Body of pancreas (tissue), 4 donors: ENCODE results near the gene LAMA2. TPM values are rescaled to one million over a fixed set of nuclear protein-coding genes. Genes with fewer than 3 reads are reported as not detected.

ENCODE experiments used
- ATAC-seq: fragments of 150-250 bp; one replicate; pipeline ENCODE4 v1.9.1; 2016
- DNase-seq, 4 donors: peaks; one replicate each; pipeline ENCODE4 v3.0.0-alpha.2; 2019
- H3K27ac ChIP-seq, 4 donors: fragments of 200-600 bp; sonication (generic); 1 replicate in 3 of 4; 2 replicates in 1 of 4; pipeline versions ENCODE4 v1.5.1 to v1.6.1; 2016 to 2019; ENCODE audit warnings: mild to moderate bottlenecking in 1 of 4, mixed read lengths in 1 of 4, moderate library complexity in 1 of 4
- H3K27me3 ChIP-seq, 2 donors: fragments of 200-600 bp; sonication (generic); one replicate each; pipeline ENCODE4 v1.6.0; 2016; ENCODE audit warnings: mild to moderate bottlenecking in 1 of 2
- H3K36me3 ChIP-seq, 2 donors: fragments of 200-600 bp; sonication (generic); replicated peaks in 1 of 2; 2 replicates each; pipeline ENCODE4 v1.5.1; 2016; ENCODE audit warnings: low read depth in 2 of 2; ENCODE audit not compliant: insufficient read depth in 1 of 2
- H3K4me1 ChIP-seq: fragments of 200-600 bp; sonication (generic); one replicate; pipeline ENCODE4 v1.6.0; 2016
- H3K4me3 ChIP-seq, 2 donors: fragments of 200-600 bp; sonication (generic); 1 replicate in 1 of 2; 2 replicates in 1 of 2; pipeline ENCODE4 v1.5.1; 2016 to 2019
- H3K9me3 ChIP-seq, 3 donors: fragments of 200-600 bp; sonication (generic); 1 replicate in 2 of 3; 2 replicates in 1 of 3; pipeline ENCODE4 v1.5.1; 2016
- POLR2A ChIP-seq, 3 donors: fragments of 450-650 bp; IDR thresholded peaks; one replicate each; pipeline ENCODE4 v1.6.1; 2016; ENCODE audit warnings: antibody characterized with exemption in 3 of 3, mild to moderate bottlenecking in 2 of 3
- WGBS, 2 donors: methylation state at CpG; one replicate each; pipeline ENCODE4 v1.1.5; 2017; 5-methylcytosine and 5-hydroxymethylcytosine counted together
- intact Hi-C: fragments of 100-400 bp; cut with DNase I; formaldehyde crosslinking; loops from one replicate; pipeline ENCODE4 v1.15.1; 2023
- total RNA-seq, 2 donors: library from RNA; depleted of rRNA; stranded (reverse); fragments of >200 nt; gene quantifications; one replicate each; pipeline ENCODE4 v1.1.0, GENCODE V29; 2016
- TF ChIP-seq, protein P1 (sequence below), 7 experiments: fragments of 450-650 bp in 4 of 7; fragments of 200-600 bp in 3 of 7; sonication (generic) in 3 of 7; IDR thresholded peaks; one replicate each; pipeline ENCODE4 v1.5.1; 2016 to 2019; ENCODE audit warnings: antibody characterized with exemption in 7 of 7

LAMA2 gene
- total RNA-seq, 2 donors from 2014 or later: 43.3 to 54.7 TPM

- WGBS, 2 donors: 60 to 64% methylated on average over 1 of the region's 1 CpG
- Histone ChIP-seq H3K27me3 (no peaks in the 10 kb centered on the region), H3K36me3 (no peaks in the 10 kb centered on the region), H3K4me3 (no peak overlapping the region), H3K27ac (no peak overlapping the region), H3K9me3 (peaks cover 0 to 3% (median 0%) of the 10 kb centered on the region in 3 donors), H3K4me1 (no peaks in the 10 kb centered on the region)
- TF ChIP-seq POLR2A (IDR thresholded peaks at IDR 0.05): no peak
- TF ChIP-seq, protein P1, sequence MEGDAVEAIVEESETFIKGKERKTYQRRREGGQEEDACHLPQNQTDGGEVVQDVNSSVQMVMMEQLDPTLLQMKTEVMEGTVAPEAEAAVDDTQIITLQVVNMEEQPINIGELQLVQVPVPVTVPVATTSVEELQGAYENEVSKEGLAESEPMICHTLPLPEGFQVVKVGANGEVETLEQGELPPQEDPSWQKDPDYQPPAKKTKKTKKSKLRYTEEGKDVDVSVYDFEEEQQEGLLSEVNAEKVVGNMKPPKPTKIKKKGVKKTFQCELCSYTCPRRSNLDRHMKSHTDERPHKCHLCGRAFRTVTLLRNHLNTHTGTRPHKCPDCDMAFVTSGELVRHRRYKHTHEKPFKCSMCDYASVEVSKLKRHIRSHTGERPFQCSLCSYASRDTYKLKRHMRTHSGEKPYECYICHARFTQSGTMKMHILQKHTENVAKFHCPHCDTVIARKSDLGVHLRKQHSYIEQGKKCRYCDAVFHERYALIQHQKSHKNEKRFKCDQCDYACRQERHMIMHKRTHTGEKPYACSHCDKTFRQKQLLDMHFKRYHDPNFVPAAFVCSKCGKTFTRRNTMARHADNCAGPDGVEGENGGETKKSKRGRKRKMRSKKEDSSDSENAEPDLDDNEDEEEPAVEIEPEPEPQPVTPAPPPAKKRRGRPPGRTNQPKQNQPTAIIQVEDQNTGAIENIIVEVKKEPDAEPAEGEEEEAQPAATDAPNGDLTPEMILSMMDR (IDR thresholded peaks at IDR 0.05): no peak
- ATAC-seq (no peak), DNase-seq (no peak)
- intact Hi-C loops: no loop called here
Observed at GRCh38 chr6:129089357-129089756, 206.4 kb downstream of the LAMA2 start.

- WGBS, 2 donors: 28 to 37% methylated on average over 3 of the region's 3 CpGs
- Histone ChIP-seq H3K4me3 (no peak overlapping the region), H3K27ac (no peak overlapping the region), H3K4me1 (no peaks in the 10 kb centered on the region), H3K27me3 (no peaks in the 10 kb centered on the region), H3K9me3 (peaks cover 0 to 3% (median 0%) of the 10 kb centered on the region in 3 donors), H3K36me3 (no peaks in the 10 kb centered on the region)
- intact Hi-C loops: no loop called here
- DNase-seq (no peak), ATAC-seq (no peak)
- no peak for TF ChIP-seq POLR2A (IDR thresholded peaks at IDR 0.05)
- TF ChIP-seq, protein P1 (IDR thresholded peaks at IDR 0.05): no peak
Observed at GRCh38 chr6:129094147-129094546, 211.2 kb downstream of the LAMA2 start.

DNA sequence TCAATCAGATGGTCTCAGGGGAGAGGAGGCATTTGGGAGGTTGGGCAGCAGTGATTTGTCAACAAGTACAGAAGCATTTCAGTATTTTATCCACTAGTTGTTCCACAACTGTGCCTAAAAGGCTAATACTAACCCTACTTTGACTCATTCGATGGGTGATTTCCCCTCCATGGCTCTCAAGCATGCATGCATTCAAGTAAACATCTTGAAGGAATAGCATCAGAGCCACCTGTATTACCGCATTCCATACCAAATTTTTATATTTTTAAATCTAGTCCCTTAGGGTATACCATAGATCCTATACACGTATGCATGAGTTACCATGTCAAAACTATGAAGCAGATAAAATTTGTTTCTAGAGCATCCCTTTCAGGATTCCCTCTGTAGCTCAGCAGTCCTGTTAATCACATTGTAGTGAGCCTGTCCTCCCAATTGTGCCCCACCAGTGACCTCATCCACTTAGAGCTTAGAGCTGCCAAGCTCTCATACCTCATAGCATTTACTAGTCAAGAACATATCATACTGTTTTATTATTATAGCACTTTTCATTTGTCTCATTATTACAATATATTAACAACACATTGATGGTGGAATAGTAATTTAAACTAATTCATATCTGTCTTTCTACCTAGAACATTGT is 213.8 kb downstream of the LAMA2 start:
- no peaks in the 10 kb centered on the region for H3K4me1 ChIP-seq
- H3K9me3 ChIP-seq: no peaks in the 10 kb centered on the region
- no peak overlapping the region for H3K27ac ChIP-seq
- no peak overlapping the region for H3K4me3 ChIP-seq
- intact Hi-C loops: no loop called here
- no peaks in the 10 kb centered on the region for H3K27me3 ChIP-seq
- no peak for ATAC-seq
- 68 to 74% methylated on average over 3 of the region's 3 CpGs for WGBS, 2 donors
- no peak for DNase-seq
- TF ChIP-seq, protein P1 (IDR thresholded peaks at IDR 0.05): no peak
- no peak for TF ChIP-seq POLR2A (IDR thresholded peaks at IDR 0.05)
- H3K36me3 ChIP-seq: no peaks in the 10 kb centered on the region

- Histone ChIP-seq H3K9me3 (no peaks in the 10 kb centered on the region), H3K4me3 (no peak overlapping the region), H3K27me3 (no peaks in the 10 kb centered on the region), H3K4me1 (no peaks in the 10 kb centered on the region), H3K27ac (no peak overlapping the region), H3K36me3 (no peaks in the 10 kb centered on the region)
- 75 to 77% methylated on average over 9 of the region's 9 CpGs for WGBS, 2 donors
- intact Hi-C loops: no loop called here
- DNase-seq (no peak), ATAC-seq (no peak)
- TF ChIP-seq, protein P1 (IDR thresholded peaks at IDR 0.05): no peak
- TF ChIP-seq POLR2A (IDR thresholded peaks at IDR 0.05): no peak
Observed at GRCh38 chr6:129098061-129098553, 215.2 kb downstream of the LAMA2 start.

DNA sequence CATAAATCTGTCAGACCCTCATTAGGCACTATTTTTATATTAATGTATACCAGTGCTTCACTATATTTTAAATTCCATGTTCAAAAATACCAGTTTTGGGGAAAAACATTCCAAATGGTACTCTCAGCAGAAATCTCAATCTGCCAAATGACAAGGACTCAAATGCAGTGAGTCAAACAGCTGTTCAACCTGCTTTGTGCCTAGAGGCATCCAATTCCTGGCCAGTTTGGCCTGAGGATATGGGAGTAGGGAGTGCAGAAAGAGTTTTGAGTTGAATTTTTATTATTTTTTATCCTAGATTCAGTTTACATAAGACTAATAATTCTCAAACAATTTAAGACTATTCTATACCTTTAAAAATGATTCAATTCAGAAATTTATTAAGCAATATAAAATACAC is 216.8 kb downstream of the LAMA2 start:
- Histone ChIP-seq H3K9me3 (no peaks in the 10 kb centered on the region), H3K4me1 (no peaks in the 10 kb centered on the region), H3K27ac (no peak overlapping the region), H3K36me3 (no peaks in the 10 kb centered on the region), H3K4me3 (no peak overlapping the region), H3K27me3 (no peaks in the 10 kb centered on the region)
- TF ChIP-seq, protein P1 (IDR thresholded peaks at IDR 0.05): no peak
- no peak for TF ChIP-seq POLR2A (IDR thresholded peaks at IDR 0.05)
- DNase-seq (no peak), ATAC-seq (no peak)
- intact Hi-C loops: no loop called here
